NCI-H510A (cell line): Measurements from ENCODE around the gene ANGPTL8.

ENCODE experiments used
- DNase-seq: peaks from one replicate; lab custom pipeline; 2025; lab: John Stamatoyannopoulos, UW

Gene ANGPTL8

DNA sequence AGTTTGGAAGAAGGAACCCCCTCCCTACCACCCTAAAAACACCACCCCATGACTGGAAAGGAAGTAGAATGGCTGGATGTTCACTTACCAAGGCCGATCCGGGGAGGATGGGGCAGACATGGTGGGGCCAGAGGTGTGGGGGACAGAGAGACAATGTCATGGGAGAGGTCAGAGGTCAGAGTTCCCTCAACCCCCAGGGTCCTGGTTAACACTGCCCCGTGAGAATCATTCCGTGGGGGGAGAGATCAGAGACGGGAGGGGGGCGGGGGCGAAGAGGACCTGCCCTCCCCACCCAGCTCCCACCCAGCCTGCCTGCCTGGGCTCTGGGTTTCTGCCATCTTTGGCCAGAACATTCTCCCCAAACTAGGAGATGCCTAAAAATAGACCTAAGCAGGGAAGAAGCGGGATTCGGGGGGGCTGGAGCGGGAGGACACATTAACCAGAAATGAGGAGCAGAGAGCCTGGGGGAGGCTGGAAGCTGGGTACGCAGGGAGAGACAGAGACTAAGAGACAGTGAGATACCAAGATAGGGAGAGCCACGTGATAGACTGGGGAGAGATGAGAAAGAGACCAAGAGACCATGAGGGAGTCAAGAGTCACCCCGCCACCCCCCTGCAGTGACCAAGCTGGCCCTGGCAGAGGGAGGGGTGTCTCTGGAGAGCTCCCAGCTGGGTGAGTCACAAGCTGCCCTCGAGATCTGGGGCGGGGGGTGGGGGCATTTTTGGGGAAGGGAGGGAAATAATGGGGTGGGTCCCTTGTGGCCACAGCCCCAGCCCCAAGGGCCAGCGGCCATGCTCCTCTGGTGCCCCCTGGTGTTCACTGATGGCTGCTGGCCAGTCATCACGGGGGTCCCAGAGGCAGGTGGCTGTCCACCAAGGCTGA, 36.0 kb upstream of the ANGPTL8 start:
- DNase-seq: no peak

DNA sequence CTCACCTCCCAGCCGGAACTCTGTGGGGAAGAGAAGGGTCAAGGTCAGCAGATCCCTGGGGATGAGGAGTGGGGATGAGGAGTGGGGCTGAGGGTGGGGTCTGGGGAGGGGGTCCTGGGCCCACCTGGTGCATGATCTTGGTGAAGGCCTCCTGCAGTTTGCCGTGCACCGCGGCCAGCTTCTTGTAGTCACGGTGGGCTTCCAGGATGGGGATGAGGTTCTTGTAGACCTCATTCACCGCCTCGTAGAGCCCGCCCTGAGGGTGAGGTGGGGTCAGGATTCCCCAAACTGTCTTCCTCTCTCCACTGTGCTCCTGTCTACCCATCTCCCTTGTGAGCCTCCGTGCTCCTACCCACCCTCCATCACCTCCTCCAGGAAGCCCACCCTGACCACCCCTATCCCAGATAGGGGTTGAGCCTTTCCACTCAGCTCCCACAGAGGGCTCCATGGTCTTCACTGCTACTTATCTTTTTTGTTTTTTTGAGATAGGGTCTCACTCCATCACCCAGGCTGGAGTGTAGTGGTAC, 35.3 kb upstream of the ANGPTL8 start:
- DNase-seq: no peak

GRCh38 chr19:11204943-11205349, 34.5 kb upstream of the ANGPTL8 start:
- no peak for DNase-seq

DNA sequence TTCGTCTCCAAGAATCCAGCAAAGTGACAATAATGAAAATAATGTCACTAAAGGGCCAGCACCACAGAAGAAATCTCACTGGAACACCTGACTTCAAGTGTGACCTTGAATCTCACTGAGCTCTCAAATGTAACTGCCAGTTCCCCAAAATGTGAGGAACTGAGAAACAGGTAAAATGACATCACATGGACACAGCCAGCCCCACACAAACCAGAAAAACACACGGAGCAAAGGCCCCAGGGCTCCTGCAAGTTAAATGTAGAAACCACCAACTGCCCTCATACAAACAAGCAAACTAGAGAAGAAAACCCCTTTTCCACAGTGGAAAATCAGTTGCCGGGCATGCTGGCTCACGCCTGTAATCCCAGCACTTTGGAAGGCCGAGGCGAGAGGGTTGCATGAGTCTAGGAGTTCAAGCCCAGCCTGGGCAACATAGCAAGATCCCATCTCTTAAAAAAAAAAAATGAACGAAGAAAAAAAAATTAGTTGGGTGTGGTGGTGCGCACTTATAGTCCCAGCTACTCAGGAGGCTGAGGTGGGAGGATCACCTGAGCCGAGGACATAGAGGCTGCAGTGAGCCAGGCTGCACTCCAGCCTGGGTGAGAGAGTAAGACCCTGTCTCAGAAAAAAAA, 33.4 kb upstream of the ANGPTL8 start:
- DNase-seq: no peak

DNA sequence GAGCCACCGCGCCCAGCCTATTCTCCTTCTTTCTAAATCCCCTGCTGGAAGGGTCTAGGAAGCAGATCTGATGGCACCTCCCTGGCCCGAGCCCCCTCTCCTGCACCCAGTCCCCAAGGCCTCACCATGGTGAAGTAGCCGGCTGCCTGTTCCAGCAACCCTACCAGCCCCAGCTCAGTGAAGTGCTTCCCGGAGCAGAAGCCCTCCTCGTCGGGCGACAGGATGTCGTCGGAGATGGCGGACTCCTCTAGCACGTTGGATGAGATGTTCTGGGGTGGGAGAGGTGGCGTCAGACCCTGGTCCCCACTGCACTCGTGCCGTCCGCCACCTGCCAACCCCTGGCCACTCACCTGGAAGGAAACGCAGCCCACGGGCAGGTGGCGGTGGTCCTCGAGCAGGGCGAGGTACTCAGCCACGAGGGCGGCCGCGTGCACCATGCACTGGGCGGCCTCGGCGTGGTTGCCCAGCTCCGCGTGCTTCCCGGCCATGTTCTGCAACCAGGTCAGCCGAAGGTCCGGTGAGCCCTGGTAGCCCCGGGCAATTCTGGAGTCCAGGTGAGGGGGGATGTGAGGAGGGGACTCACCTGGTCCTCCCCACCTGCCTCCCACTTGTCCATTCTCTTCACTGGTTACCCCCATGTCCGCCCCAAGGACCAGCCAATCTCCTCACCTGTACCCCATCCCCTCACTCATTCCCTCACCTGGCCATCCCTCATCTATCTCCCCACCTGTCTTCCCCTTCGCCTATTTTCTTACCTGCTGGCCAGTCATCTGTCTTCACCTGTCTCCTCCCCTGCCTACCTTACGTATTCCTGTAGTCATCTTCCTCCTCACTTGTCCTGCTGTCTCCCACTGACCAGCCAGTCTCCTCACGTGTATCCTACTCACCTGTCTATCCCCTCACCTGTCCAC, 30.6 kb upstream of the ANGPTL8 start:
- DNase-seq: no peak

- no peak for DNase-seq
These were observed 29.4 kb upstream of the ANGPTL8 start for GRCh38 chr19:11209839-11210655.

DNA sequence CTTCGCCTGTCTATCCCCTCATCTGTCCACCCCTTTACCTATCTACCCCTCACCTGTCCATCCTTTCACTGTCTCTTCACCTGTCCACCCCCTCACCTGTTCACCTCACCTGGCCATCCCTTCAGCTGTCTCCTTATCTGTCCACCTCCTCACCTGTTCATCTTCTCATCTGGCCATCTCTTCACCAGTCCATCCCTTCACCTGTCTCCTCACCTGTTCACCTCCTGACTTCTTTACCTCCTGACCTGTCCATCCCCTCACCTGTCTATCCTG, 28.8 kb upstream of the ANGPTL8 start:
- no peak for DNase-seq

- no peak for DNase-seq
These were observed 25.0 kb upstream of the ANGPTL8 start for GRCh38 chr19:11214387-11214786.

GRCh38 chr19:11221082-11221598, 18.3 kb upstream of the ANGPTL8 start:
- no peak for DNase-seq

GRCh38 chr19:11223200-11223599, 16.2 kb upstream of the ANGPTL8 start:
- no peak for DNase-seq

DNA sequence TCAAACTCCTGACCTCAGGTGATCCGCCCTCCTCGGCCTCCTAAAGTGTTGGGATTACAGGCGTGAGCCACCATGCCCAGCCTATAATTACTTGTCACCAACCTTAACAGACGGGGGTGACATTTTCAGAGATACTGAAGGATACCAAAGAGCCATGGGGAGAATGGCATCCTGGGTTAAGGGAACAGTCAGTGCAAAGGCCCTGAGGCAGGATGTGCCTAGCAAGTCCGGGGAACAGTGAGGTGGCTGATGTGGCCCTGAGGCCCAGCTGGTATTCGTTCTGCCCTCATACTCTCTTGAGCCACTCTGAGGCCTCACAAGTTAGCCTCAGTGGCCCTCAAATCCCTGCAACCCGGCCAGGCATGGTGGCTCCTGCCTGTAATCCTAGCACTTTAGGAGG, 15.0 kb upstream of the ANGPTL8 start:
- DNase-seq: no peak

DNA sequence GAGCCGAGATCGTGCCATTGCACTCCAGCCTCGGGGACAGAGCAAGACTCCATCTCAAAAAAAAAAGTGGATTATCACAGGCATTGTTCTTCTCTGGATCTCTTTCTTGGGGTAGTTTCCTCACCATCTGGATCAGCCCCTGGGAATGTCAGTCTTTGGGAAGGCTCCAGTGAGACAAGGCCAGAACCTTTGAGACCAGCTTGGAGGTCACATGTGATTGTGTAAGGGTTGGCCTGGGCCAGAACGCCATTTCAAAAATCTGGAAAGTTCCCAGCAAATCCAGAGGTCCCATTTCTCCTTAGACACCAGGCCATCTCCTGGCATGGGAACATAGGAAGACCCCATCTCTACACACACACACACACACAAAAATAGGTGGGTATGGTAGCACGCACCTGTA, 14.2 kb upstream of the ANGPTL8 start:
- DNase-seq: no peak

DNA sequence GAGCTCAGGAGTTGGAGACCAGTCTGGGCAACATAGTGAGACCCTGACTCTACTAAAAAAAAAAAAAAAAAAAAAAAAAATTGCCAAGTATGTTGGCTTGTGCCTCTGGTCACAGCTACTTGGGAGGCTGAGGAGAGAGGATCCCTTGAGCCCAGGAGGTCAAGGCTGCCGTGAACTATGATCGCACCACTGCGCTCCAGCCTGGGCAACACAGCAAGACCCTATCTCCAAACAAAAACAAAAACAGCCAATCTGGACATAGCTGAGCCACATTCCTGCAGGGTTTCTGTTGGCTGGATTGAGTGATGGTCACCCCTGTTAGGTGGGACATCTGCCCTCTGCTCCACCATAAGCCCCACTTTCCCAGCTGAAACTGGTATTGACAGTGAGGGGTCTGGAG, 13.6 kb upstream of the ANGPTL8 start:
- no peak for DNase-seq

- DNase-seq: no peak
These were observed 12.7 kb upstream of the ANGPTL8 start for GRCh38 chr19:11226716-11227166.

GRCh38 chr19:11227195-11227886, 12.1 kb upstream of the ANGPTL8 start:
- no peak for DNase-seq

GRCh38 chr19:11230621-11231386, 8.6 kb upstream of the ANGPTL8 start:
- no peak for DNase-seq

DNA sequence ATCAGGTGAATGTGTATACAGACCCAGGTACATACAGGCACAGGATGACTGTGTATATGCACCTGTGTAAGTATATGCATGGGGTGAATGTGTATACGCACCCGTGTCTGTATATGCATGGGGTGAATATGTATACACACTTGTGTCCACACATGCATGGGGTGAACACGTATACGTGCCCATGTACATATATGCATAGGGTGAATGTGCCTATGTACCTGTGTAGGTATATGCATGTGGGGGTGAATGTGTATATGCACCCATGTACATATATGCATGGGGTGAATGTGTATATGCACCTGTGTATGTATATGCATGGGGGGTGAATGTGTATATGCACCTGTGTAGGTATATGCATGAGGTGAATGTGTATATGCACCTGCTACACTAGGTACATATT, 6.9 kb upstream of the ANGPTL8 start:
- DNase-seq: no peak

DNA sequence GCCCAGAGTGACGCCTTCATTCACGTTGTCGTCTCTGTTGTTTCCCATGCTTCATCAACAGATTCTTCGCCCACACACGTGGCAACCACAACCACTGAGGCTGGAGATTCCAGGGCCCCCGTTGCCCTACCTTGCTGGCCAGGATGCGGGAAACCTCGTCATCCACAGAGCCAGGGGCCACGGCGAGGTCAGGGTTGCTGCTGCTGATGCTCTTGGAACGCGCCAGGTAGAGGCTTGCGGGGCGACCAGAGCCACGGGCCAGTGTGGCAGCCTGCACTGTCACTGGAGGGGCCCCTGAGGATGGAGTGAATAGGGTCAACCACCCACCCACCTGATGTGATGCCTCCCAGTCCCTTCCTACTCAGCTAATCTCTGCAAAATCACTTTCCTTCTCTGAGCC, 6.3 kb upstream of the ANGPTL8 start:
- no peak for DNase-seq

GRCh38 chr19:11234486-11235075, 4.8 kb upstream of the ANGPTL8 start:
- DNase-seq: no peak
